Fibroblast of gingiva (primary cell): ENCODE data around the gene BCHE.

Experiments used
- DNase-seq: peaks from one replicate; pipeline ENCODE4 v3.0.0-alpha.2; 2011; ENCODE audit warnings: low read depth

BCHE gene

DNA sequence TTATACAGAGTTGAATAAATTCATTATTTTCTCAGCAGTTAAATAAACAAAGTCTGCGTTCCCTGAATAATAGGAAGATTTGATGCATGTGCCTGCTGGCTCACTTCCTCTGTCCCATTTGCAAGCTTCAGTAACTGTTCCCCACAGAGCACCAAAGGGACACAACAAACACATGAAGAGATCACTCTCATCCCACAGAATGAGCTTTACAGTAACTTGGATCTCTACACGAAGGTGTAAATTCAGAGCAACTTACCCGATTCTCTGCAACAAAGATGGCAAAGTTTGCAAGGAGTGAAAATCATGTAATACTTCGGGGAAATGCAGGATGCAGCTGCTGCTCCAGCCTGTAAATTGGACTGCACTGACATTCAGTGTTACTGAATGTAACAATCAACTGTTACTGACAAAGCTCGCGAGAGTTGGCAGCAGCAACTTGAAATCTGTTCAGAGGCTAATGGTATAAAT lies at the start of gene BCHE:
Gene BCHE, minus strand, starts transcription at position 366 of the 468 bp plus-strand sequence. CDS start 6,390 bp downstream, outside the sequence.
- peak; percentile 60 for DNase-seq

DNA sequence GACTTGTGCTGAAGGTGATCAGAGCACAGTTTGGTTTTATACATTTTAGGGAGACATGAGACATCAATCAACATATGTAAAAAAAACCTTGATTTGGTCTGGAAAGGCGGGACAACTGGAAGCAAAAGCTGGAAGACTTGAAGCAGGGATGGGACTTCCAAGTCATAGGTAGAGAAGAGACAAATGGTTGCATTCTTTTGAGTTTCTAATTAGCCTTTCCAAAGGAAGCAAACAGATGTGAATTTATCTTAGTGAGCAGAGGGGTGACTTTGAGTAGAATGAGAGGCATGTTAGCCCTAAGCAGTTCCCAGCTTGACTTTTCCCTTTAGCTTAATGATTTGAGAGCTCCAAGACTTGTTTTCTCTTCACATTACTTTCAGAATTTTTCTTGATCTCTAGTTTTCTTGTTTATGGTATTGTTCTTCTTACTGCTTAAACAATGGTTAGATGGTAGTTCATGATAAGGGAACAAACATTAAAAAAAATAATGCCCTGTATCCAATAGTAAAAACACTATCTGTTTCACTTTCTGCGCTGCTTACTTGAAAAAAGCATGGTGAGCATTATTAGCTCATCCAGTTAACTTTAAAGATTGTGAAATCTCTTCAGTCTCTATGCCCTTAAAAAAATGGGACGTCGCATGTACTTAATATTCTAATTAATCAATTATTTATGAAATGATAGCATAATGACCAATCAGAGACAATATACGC lies 48.5 kb upstream of the BCHE start:
- no peak for DNase-seq

DNA sequence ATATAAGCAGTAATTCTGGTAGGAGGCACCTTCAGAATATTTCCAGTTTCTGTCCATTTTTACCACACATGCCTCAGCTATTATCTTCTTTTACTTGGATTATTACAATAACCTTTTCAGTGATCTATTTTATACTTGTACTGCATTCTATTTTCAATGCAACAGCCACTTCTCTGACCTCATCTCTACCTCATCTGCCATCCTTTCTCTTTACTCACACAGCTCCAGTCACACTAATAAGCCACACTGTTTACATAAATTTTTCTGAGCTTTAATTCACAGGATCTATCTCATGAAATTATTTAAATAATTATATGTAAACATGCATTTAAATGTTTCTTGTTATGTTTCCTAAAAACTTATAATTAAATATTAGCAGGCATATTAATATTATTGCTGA lies 47.3 kb upstream of the BCHE start:
- DNase-seq = no peak

GRCh38 chr3:165883863-165884478 lies 46.7 kb upstream of the BCHE start:
- DNase-seq = no peak

- no peak for DNase-seq
Observed at GRCh38 chr3:165883117-165883516, 45.9 kb upstream of the BCHE start.

GRCh38 chr3:165875644-165876043 lies 38.4 kb upstream of the BCHE start:
- no peak for DNase-seq

GRCh38 chr3:165874663-165875489 lies 37.7 kb upstream of the BCHE start:
- no peak for DNase-seq

DNA sequence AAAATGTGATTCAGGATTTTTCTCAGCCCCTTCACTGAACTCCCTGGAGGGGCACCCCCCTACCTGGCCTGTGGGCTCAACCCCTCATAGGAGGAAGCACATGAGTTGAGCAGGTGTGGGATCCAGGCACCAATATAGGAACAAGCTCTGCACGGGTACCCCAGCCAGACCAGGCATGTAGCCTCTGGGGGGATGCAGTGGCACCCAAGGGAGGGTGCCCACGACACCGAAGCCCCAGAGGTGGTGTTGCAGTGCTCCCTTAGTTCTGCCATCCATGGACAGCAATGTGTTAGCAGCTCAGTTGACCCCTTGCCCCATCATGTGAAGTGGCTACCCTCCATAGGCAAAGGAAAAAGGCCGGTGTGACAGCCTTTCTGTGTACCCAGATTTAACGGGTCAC lies 30.9 kb upstream of the BCHE start:
- DNase-seq = no peak

- DNase-seq = no peak
Observed at GRCh38 chr3:165859061-165859460, 21.8 kb upstream of the BCHE start.

DNA sequence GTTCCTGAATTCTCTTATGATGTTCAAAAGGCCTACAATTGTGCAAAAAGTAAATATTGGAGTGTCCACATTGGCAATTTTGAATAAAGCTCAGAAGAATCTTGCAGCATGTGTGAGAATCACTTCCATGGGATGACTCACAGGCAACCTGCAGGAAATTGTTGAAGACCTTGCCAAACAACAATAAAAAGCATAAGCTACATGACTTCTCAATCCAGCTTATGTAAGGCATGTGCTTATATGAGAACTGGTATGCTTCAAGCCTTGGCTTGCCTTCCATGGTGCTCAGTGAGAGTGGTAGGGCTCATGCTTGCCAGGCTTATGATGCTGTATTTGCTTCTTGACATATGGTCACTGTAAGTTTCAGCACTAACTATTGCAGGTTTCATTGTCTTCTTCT lies 18.4 kb upstream of the BCHE start:
- peak; percentile 45 for DNase-seq

DNA sequence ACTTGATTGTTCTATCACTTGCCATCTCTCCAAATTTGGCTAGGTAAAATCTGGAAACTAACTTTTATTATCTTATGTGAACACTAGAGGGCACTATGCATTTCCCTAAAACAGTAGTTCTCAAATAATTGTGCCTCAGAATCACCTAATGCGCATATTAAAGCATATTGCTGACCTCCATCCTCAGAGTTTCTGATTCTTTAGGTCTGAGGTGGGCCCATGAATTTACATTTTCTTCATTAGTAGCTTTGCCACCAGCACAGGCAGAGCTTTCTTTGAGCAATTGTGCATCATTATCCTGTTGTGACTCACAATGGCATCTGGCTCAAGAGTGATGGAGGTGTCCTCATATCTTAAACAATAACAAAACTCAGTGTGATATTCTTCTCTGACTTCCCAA lies 17.5 kb upstream of the BCHE start:
- DNase-seq = no peak

- DNase-seq = no peak
Observed at GRCh38 chr3:165852711-165853110, 15.5 kb upstream of the BCHE start.

- no peak for DNase-seq
Observed at GRCh38 chr3:165852191-165852590, 15.0 kb upstream of the BCHE start.

- no peak for DNase-seq
Observed at GRCh38 chr3:165846056-165846455, 8.8 kb upstream of the BCHE start.

GRCh38 chr3:165839296-165840076 lies 2.3 kb upstream of the BCHE start:
- no peak for DNase-seq

- DNase-seq = no peak
Observed at GRCh38 chr3:165837801-165838200, 578 bp upstream of the BCHE start.

DNA sequence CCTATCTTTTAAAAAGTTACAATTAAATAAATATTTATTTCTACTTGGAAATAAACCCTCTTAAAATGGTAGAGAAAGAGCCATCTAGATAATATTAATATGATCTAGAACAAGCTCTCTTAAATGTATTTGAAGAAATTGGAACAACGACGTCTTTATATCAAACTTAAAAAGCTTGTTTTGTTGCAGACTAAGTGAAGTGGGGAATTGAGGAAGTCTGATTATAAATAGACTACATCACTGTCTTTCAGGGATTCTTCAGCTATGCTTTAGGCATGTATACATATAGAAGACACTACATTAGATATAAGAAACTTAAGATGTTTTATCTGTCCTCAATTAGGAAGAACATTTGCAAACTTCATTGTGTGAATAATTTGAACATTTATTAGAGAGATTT lies 1.8 kb downstream of the BCHE start:
- no peak for DNase-seq

- no peak for DNase-seq
Observed at GRCh38 chr3:165830746-165831145, 6.5 kb downstream of the BCHE start.

DNA sequence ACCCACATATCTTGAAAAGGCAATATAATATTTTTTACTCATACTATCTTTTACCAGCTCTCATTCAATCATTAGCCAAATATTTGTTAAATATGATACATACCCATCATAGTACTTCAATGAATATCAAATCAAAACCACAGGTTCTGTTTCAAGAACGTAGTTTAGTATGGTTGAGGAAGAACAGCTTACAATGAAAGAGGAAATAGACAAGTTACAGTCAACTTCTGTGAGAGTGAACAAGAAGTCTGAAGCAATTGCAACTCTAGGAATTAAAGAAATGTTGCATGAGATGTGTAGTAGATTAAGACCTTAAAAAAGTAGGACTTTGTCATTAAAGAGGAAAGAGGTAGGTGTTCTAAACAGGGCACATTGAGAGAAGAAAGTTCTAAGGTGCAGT lies 9.3 kb downstream of the BCHE start:
- no peak for DNase-seq

DNA sequence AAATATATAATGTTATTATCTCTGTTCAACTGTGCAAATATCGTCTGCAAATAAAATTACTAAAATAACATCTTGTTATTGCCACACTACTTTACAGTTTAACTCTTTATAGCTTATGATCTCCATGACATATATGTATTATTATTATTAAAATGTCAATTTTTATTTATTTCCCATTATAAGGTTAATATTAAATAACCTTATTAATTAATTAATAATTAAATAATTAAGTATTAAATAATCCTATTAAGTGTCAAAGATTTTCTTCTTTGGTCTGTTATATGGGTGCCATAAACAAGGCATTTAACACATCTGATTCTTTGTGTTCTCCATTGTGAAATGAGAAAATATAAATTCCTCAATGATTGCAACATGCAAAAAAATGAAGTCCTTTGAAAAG lies 10.0 kb downstream of the BCHE start:
- DNase-seq = no peak

GRCh38 chr3:165820671-165821123 lies 16.5 kb downstream of the BCHE start:
- DNase-seq = no peak

DNA sequence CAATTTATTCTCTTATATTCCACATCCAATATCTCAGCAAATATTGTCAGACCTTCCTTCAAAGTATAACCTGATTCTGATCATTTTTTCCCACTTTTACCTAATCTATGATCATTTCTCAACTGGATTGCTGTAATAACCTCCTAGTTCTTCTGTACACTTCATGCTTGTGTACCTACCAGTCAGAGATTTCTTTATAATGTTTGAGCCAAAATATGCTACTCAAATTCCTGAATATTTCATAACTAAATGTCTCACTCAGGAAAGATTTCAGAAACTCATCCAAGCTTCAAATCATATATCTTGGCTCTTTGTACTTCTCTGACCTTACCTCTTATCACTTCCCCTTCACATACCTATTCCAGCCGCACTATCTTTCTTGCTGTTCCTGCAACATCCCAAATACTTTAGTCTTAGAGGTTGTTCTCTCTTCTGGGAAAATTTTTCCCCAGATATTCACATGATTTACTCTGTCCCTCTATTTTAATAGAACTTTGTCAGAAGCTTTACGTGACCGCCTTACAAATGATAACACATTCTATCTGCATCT lies 20.0 kb downstream of the BCHE start:
- DNase-seq = no peak
